ENCODE data around the gene FAM24B.

FAM24B gene

DNA sequence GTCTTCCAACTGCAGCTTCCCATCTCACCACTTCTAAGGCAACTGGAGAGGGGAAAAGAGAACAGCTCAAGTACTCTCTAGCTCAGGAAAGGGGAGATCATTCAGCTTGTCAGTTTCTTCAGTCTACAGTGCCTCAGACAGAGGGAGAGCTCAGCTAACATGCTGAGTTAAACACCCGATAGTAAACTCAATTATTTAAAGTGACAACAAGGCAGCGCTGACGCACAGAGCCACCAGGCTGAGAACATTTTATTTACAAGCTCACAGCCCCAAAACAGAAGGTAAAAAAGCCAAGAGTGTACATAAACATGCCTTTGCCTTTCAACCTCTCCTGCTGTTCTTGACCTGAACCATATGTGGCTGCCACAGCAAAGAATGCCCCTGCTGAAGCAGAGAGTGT, 23.6 kb downstream of the FAM24B start:
- Histone ChIP-seq H3F3A (ENCODE audit: control insufficient read depth, insufficient read depth) (no peaks in the 10 kb centered on the region; the same call in 1 of the 2 replicates), H3K79me2 (ENCODE audit: control insufficient read depth, low read length) (peaks cover 28% of the 10 kb centered on the region), H3K4me2 (ENCODE audit: low read length) (no peak overlapping the region), H3K9me3 (ENCODE audit: control insufficient read depth, insufficient read depth, low read length) (no peaks in the 10 kb centered on the region), H3K27me3 (ENCODE audit: control insufficient read depth, low read length) (no peaks in the 10 kb centered on the region), H3K27ac (ENCODE audit: low read depth, low read length) (no peak overlapping the region), H3K9me2 (replicated peaks; ENCODE audit: control insufficient read depth, low read length) (no peaks in the 10 kb centered on the region), H3K36me3 (ENCODE audit: control insufficient read depth, low read length) (peaks cover 5% of the 10 kb centered on the region), H3K4me3 (ENCODE audit: low read length) (no peak overlapping the region), H3K4me1 (ENCODE audit: control insufficient read depth, low read length) (no peaks in the 10 kb centered on the region), H4K20me1 (ENCODE audit: control insufficient read depth, insufficient read depth, low read depth, low read length) (no peaks in the 10 kb centered on the region)
- no peak for TF ChIP-seq EZH2phosphoT487 (IDR thresholded peaks at IDR 0.05; ENCODE audit: borderline replicate concordance, low read length)
- TF ChIP-seq, protein P1, sequence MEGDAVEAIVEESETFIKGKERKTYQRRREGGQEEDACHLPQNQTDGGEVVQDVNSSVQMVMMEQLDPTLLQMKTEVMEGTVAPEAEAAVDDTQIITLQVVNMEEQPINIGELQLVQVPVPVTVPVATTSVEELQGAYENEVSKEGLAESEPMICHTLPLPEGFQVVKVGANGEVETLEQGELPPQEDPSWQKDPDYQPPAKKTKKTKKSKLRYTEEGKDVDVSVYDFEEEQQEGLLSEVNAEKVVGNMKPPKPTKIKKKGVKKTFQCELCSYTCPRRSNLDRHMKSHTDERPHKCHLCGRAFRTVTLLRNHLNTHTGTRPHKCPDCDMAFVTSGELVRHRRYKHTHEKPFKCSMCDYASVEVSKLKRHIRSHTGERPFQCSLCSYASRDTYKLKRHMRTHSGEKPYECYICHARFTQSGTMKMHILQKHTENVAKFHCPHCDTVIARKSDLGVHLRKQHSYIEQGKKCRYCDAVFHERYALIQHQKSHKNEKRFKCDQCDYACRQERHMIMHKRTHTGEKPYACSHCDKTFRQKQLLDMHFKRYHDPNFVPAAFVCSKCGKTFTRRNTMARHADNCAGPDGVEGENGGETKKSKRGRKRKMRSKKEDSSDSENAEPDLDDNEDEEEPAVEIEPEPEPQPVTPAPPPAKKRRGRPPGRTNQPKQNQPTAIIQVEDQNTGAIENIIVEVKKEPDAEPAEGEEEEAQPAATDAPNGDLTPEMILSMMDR (IDR thresholded peaks at IDR 0.05; ENCODE audit: low read depth, low read length, poor library complexity, severe bottlenecking): no peak

DNA sequence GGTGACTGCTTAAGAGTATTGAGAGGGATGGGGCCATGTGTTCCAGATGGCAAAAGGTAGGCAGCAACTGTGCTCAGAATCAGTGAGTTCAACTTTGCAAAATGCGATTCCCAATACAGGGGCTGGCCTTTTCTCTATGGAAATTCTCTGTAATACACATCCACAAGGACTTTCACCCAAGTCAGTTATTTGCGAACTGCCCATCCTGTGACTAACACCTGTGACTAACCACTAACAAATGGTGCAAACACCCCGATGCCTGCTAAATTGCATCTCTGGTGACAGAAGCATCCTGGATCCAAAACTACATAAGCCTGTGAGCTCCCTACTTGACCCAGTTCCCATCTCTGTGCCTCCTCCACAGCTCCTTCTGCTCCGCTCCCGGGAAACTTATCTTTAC, 24.7 kb downstream of the FAM24B start:
- Histone ChIP-seq H3K27ac (ENCODE audit: low read depth, low read length) (no peak overlapping the region), H3K4me2 (ENCODE audit: low read length) (no peak overlapping the region), H3K79me2 (ENCODE audit: control insufficient read depth, low read length) (peaks cover 19% of the 10 kb centered on the region), H4K20me1 (ENCODE audit: control insufficient read depth, insufficient read depth, low read depth, low read length) (no peaks in the 10 kb centered on the region), H3K9me3 (ENCODE audit: control insufficient read depth, insufficient read depth, low read length) (no peaks in the 10 kb centered on the region), H3K4me1 (ENCODE audit: control insufficient read depth, low read length) (no peaks in the 10 kb centered on the region), H3F3A (ENCODE audit: control insufficient read depth, insufficient read depth) (no peaks in the 10 kb centered on the region), H3K9me2 (replicated peaks; ENCODE audit: control insufficient read depth, low read length) (no peaks in the 10 kb centered on the region), H3K4me3 (ENCODE audit: low read length) (no peak overlapping the region), H3K27me3 (ENCODE audit: control insufficient read depth, low read length) (no peaks in the 10 kb centered on the region), H3K36me3 (ENCODE audit: control insufficient read depth, low read length) (peaks cover 5% of the 10 kb centered on the region)
- TF ChIP-seq EZH2phosphoT487 (IDR thresholded peaks at IDR 0.05; ENCODE audit: borderline replicate concordance, low read length): no peak
- TF ChIP-seq, protein P1 (IDR thresholded peaks at IDR 0.05; ENCODE audit: low read depth, low read length, poor library complexity, severe bottlenecking): no peak

DNA sequence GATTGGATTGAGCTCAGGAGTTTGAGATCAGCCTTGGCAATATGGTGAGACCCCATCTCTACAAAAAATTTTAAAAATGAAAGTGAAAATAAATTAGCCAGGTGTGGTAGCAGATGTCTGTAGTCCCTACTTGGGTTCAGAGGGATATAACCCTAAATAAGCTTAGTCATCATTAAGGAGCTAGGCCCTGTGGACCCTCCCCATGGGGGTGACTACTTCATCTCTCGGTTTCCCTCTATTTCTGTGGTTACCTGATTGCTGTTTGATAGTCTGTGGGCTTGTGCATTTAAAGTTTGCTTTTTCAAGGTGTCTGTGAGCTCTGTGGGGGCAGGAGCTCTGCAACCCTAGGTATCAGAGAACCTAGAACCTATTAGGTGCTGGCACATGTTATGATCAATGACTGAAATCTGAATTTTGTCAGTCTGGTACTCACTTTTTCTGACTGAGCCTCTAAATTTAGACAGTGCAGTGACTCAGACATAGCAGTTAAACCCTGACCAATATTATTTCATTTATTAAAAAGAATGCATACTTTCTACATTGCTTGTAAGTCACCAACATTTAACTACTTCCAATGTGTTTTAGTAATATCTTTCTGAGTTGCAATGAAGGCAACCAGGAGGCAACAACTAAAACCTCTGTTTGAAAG, 25.6 kb downstream of the FAM24B start:
- TF ChIP-seq, protein P1 (IDR thresholded peaks at IDR 0.05; ENCODE audit: low read depth, low read length, poor library complexity, severe bottlenecking): no peak
- TF ChIP-seq EZH2phosphoT487 (IDR thresholded peaks at IDR 0.05; ENCODE audit: borderline replicate concordance, low read length): no peak
- H4K20me1 ChIP-seq (ENCODE audit: control insufficient read depth, insufficient read depth, low read depth, low read length): no peaks in the 10 kb centered on the region
- H3K27ac ChIP-seq (ENCODE audit: low read depth, low read length): no peak overlapping the region
- H3K27me3 ChIP-seq (ENCODE audit: control insufficient read depth, low read length): no peaks in the 10 kb centered on the region
- H3K36me3 ChIP-seq (ENCODE audit: control insufficient read depth, low read length): peaks cover 5% of the 10 kb centered on the region
- no peak overlapping the region for H3K4me3 ChIP-seq (ENCODE audit: low read length)
- H3F3A ChIP-seq (ENCODE audit: control insufficient read depth, insufficient read depth): no peaks in the 10 kb centered on the region
- no peaks in the 10 kb centered on the region for H3K9me2 ChIP-seq (replicated peaks; ENCODE audit: control insufficient read depth, low read length)
- no peaks in the 10 kb centered on the region for H3K9me3 ChIP-seq (ENCODE audit: control insufficient read depth, insufficient read depth, low read length)
- H3K79me2 ChIP-seq (ENCODE audit: control insufficient read depth, low read length): peaks cover 11% of the 10 kb centered on the region
- no peak overlapping the region for H3K4me2 ChIP-seq (ENCODE audit: low read length)
- no peaks in the 10 kb centered on the region for H3K4me1 ChIP-seq (ENCODE audit: control insufficient read depth, low read length)

Data from DOHH2 (cell line).